ENCODE data around the gene RAD23A.

GRCh38 chr19:12956446-12957388 lies 11.1 kb downstream of the RAD23A start, which contains the start of gene GADD45GIP1:
- peak; percentile 88 for TF ChIP-seq POLR2AphosphoS5 (IDR thresholded peaks at IDR 0.05; ENCODE audit: low read depth, low read length)
- TF ChIP-seq TAF1 (IDR thresholded peaks at IDR 0.05; ENCODE audit: borderline replicate concordance, insufficient read depth, low read length), result peak; percentile 97
- TF ChIP-seq, protein P1, sequence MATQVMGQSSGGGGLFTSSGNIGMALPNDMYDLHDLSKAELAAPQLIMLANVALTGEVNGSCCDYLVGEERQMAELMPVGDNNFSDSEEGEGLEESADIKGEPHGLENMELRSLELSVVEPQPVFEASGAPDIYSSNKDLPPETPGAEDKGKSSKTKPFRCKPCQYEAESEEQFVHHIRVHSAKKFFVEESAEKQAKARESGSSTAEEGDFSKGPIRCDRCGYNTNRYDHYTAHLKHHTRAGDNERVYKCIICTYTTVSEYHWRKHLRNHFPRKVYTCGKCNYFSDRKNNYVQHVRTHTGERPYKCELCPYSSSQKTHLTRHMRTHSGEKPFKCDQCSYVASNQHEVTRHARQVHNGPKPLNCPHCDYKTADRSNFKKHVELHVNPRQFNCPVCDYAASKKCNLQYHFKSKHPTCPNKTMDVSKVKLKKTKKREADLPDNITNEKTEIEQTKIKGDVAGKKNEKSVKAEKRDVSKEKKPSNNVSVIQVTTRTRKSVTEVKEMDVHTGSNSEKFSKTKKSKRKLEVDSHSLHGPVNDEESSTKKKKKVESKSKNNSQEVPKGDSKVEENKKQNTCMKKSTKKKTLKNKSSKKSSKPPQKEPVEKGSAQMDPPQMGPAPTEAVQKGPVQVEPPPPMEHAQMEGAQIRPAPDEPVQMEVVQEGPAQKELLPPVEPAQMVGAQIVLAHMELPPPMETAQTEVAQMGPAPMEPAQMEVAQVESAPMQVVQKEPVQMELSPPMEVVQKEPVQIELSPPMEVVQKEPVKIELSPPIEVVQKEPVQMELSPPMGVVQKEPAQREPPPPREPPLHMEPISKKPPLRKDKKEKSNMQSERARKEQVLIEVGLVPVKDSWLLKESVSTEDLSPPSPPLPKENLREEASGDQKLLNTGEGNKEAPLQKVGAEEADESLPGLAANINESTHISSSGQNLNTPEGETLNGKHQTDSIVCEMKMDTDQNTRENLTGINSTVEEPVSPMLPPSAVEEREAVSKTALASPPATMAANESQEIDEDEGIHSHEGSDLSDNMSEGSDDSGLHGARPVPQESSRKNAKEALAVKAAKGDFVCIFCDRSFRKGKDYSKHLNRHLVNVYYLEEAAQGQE (IDR thresholded peaks at IDR 0.05; ENCODE audit: insufficient read depth in 1 of 2, low read depth in 2 of 2, low read length in 2 of 2), result no peak
- 0 out of 2 replicates have a peak, but pooled peaks have one; percentile 33 for TF ChIP-seq SIN3A (IDR thresholded peaks at IDR 0.05; ENCODE audit: borderline replicate concordance, insufficient read depth, low read length)

All from PFSK-1 (cell line).